GM13977 (cell line): ENCODE measurements around the gene MYO18A.

Source experiments
- DNase-seq: peaks from one replicate; pipeline ENCODE4 v3.0.0; 2012; ENCODE audit warnings: low spot score
- in situ Hi-C: fragments of 300-500 bp; cut with MboI; formaldehyde crosslinking; loops from one replicate; pipeline ENCODE4 v1.12.0; 2022; ENCODE audit warnings: low sequenced_read_pairs, low pct_unique_long_range_greater_than_20kb, mixed read lengths, inconsistent platforms; ENCODE audit not compliant: unreplicated experiment
- TF ChIP-seq, protein P1 (sequence below): IDR thresholded peaks from 2 replicates; pipeline ENCODE4 v1.5.1; 2012; ENCODE audit warnings: mild to moderate bottlenecking, control low read depth; ENCODE audit not compliant: insufficient read depth; ENCODE audit errors: extremely low read depth, missing control alignments

MYO18A gene

GRCh38 chr17:29145289-29146073 lies 34.7 kb downstream of the MYO18A start:
- in situ Hi-C loops = no loop called here
- TF ChIP-seq, protein P1, sequence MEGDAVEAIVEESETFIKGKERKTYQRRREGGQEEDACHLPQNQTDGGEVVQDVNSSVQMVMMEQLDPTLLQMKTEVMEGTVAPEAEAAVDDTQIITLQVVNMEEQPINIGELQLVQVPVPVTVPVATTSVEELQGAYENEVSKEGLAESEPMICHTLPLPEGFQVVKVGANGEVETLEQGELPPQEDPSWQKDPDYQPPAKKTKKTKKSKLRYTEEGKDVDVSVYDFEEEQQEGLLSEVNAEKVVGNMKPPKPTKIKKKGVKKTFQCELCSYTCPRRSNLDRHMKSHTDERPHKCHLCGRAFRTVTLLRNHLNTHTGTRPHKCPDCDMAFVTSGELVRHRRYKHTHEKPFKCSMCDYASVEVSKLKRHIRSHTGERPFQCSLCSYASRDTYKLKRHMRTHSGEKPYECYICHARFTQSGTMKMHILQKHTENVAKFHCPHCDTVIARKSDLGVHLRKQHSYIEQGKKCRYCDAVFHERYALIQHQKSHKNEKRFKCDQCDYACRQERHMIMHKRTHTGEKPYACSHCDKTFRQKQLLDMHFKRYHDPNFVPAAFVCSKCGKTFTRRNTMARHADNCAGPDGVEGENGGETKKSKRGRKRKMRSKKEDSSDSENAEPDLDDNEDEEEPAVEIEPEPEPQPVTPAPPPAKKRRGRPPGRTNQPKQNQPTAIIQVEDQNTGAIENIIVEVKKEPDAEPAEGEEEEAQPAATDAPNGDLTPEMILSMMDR = peak; percentile 68
- peak; percentile 70 for DNase-seq

GRCh38 chr17:29143894-29144293 lies 36.3 kb downstream of the MYO18A start:
- in situ Hi-C loops = no loop called here
- TF ChIP-seq, protein P1 = peak; percentile 40
- no peak for DNase-seq

DNA sequence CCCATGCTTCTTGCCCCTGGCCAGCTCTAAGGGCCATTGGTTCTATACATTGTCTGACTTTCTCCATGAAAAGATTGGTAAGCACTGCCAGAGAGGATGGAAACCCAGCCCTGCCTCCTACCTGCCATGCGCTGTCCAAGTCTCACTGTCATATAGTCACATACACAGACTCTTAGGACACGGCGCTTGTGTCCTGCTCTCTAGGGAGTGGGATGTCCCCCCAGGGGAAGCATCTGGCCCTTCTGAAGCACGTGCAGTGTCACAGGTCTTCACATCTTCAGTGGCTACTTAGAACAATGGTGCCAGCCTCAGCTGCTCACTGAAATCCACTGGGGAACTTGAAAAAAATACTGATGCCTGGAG lies 38.7 kb downstream of the MYO18A start:
- TF ChIP-seq, protein P1 = no peak
- in situ Hi-C loops = no loop called here
- DNase-seq = no peak

DNA sequence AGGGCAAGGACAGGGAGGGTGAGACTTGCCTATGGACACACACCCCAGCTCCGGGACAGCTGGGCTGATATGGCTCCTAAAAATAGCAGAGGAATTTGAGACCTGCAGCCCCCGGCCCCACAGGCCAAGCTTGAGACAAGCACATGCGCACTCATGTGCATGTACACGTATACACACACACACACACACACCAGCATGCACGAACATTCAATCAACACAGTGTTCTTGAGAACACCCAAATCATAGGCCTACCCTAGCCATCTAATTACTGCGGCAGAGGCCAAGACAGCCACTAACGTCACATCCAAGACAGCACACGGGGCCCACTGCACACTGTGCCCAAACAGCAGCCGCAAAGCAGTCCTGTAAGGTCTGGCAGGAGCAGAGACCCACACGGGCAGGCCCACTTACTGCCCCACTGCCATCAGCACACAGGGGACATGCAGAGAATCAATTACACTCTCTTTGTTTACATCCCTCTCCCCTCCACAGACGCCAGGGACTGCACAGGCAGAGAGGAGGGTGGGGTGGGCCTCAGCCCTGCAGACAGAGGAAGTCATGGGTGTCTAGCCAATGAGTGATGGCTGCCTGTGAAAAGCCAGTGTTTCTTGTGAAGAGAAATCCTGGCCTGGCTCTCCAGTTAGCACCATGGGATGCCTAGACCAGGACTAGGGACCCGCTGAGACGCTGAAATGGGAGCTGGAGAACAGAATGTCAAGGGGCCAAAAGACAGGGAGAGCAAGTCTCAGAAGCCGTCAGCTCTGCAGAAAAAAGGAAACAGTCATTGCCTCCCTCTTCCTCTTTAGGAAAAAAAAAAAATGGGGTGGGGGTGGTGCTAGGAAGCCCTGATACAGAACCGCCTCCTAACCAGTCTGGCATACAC lies 39.3 kb downstream of the MYO18A start:
- DNase-seq = peak; percentile 44
- TF ChIP-seq, protein P1 = no peak
- in situ Hi-C loops = no loop called here

DNA sequence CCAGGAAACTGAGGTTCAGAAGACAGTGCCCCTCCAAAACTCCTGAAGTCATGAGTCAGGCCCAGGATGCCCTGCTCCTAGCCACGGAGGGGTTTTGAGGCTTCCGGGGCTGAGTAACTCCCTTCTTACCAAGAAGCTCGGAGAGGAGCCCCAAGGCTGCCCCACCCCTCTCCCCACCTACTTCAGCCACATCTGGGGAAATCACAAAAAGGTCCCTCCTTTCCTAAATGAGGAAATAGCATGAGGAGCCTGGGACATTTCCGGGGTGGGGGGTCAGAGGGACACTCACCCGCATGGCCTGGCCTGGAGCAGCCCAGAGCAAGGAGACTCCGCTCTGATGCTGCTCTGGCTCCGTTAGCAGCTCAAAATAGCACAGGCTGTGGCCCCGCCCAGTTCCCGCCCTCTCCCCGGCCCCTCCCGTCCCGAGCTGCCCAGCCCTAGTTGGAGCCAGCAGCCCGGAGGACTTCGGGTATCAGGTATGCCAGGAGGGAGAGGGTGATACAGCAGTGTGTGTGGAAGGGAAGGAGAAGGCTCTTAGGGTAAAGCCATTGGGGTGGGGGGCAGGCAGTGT lies 40.1 kb downstream of the MYO18A start:
- TF ChIP-seq, protein P1 = no peak
- in situ Hi-C loops = no loop called here
- DNase-seq = peak; percentile 70

- TF ChIP-seq, protein P1 = no peak
- in situ Hi-C loops = no loop called here
- DNase-seq = no peak
Observed at GRCh38 chr17:29138971-29139691, 41.1 kb downstream of the MYO18A start.
